NCI-H774 (cell line): Measurements from ENCODE around the gene TRIM40.
"Not testable (repeated sequence)": the region's sequence is repeated elsewhere in the genome, so short reads cannot be mapped to it uniquely, and the experiment has no call there.

Source experiments
- DNase-seq: peaks from one replicate; lab custom pipeline; 2025; lab: John Stamatoyannopoulos, UW

TRIM40 gene

GRCh38 chr6:30163918-30164654 is 28.1 kb downstream of the TRIM40 start:
- no peak for DNase-seq

GRCh38 chr6:30164714-30165113 is 28.8 kb downstream of the TRIM40 start:
- DNase-seq: no peak

GRCh38 chr6:30165238-30165637 is 29.3 kb downstream of the TRIM40 start:
- DNase-seq: not testable (repeated sequence)

GRCh38 chr6:30167101-30167500 is 31.2 kb downstream of the TRIM40 start:
- no peak for DNase-seq

- no peak for DNase-seq
These were observed 32.8 kb downstream of the TRIM40 start for GRCh38 chr6:30168741-30169140.

GRCh38 chr6:30169658-30170614 is 34.0 kb downstream of the TRIM40 start:
- no peak for DNase-seq

GRCh38 chr6:30171677-30172471 is 35.9 kb downstream of the TRIM40 start:
- no peak for DNase-seq

- no peak for DNase-seq
These were observed 36.7 kb downstream of the TRIM40 start for GRCh38 chr6:30172681-30173080.

GRCh38 chr6:30175765-30176164 is 39.8 kb downstream of the TRIM40 start:
- no peak for DNase-seq

GRCh38 chr6:30178837-30179236 is 42.9 kb downstream of the TRIM40 start:
- DNase-seq: no peak

- DNase-seq: no peak
These were observed 44.2 kb downstream of the TRIM40 start for GRCh38 chr6:30180145-30180544.

GRCh38 chr6:30184417-30185031 is 48.6 kb downstream of the TRIM40 start:
- no peak for DNase-seq

GRCh38 chr6:30185846-30186484 is 50.0 kb downstream of the TRIM40 start:
- DNase-seq: no peak

- DNase-seq: no peak
These were observed 52.6 kb downstream of the TRIM40 start for GRCh38 chr6:30188541-30188940.

- no peak for DNase-seq
These were observed 56.1 kb downstream of the TRIM40 start for GRCh38 chr6:30192076-30192475.

GRCh38 chr6:30194797-30195690 is 59.1 kb downstream of the TRIM40 start:
- no peak for DNase-seq

- DNase-seq: no peak
These were observed 60.0 kb downstream of the TRIM40 start for GRCh38 chr6:30195951-30196350.

GRCh38 chr6:30196376-30196775 is 60.4 kb downstream of the TRIM40 start:
- no peak for DNase-seq
